Activated T-helper 1 cell treated with anti-CD3 and anti-CD28 coated beads, Interleukin-12 subunit alpha, Interleukin-12 subunit beta, Interleukin-2, Interleukin-4 antibody, amounts not matched to agents 30 ng/mL and 10 ng/mL and 1 ng/mL, durations not matched to agents 14 hours and 24 hours and 36 hours (primary cell): Measurements from ENCODE around the gene FREM2. TPM values are rescaled to one million over a fixed set of nuclear protein-coding genes. Genes with fewer than 3 reads are reported as not detected.

Experiments
- DNase-seq: peaks from one replicate; pipeline ENCODE4 v3.0.0; 2021; ENCODE audit warnings: low spot score
- H3K27ac Mint-ChIP-seq: one replicate; pipeline ENCODE4 v1.8.0; 2021; ENCODE audit warnings: mild to moderate bottlenecking, mixed read lengths
- H3K27me3 Mint-ChIP-seq: one replicate; pipeline ENCODE4 v1.8.0; 2022; ENCODE audit warnings: mild to moderate bottlenecking, moderate library complexity, mixed read lengths; ENCODE audit not compliant: insufficient read depth
- H3K36me3 Mint-ChIP-seq: one replicate; pipeline ENCODE4 v1.8.0; 2021; ENCODE audit warnings: low read depth, mixed read lengths
- H3K4me1 Mint-ChIP-seq: one replicate; pipeline ENCODE4 v1.8.0; 2021; ENCODE audit warnings: low read depth, mixed read lengths
- H3K4me3 Mint-ChIP-seq: one replicate; pipeline ENCODE4 v1.8.0; 2021; ENCODE audit warnings: mild to moderate bottlenecking, moderate library complexity, mixed read lengths
- H3K9me3 Mint-ChIP-seq: one replicate; pipeline ENCODE4 v1.8.0; 2021; ENCODE audit warnings: mixed read lengths
- intact Hi-C: fragments of 100-400 bp; cut with micrococcal nuclease; formaldehyde crosslinking; loops from one replicate; pipeline ENCODE4 v1.15.1; 2024
- total RNA-seq: library from RNA; stranded (reverse); gene quantifications from 2 replicates; pipeline ENCODE4 v1.2.3, GENCODE V29; 2022

FREM2 gene
- total RNA-seq, 1 donor from 2014 or later = 0.05 TPM

GRCh38 chr13:38693641-38694040, 6.8 kb downstream of the FREM2 start:
- H3K27me3 Mint-ChIP-seq = no peaks in the 10 kb centered on the region
- H3K36me3 Mint-ChIP-seq = no peaks in the 10 kb centered on the region
- no peaks in the 10 kb centered on the region for H3K4me1 Mint-ChIP-seq
- no peak for DNase-seq
- H3K9me3 Mint-ChIP-seq = no peaks in the 10 kb centered on the region
- intact Hi-C loops = no loop called here
- H3K4me3 Mint-ChIP-seq = no peak overlapping the region
- no peak overlapping the region for H3K27ac Mint-ChIP-seq

- DNase-seq = no peak
- no peaks in the 10 kb centered on the region for H3K36me3 Mint-ChIP-seq
- H3K4me1 Mint-ChIP-seq = no peaks in the 10 kb centered on the region
- intact Hi-C loops = no loop called here
- H3K9me3 Mint-ChIP-seq = no peaks in the 10 kb centered on the region
- peaks cover 2% of the 10 kb centered on the region for H3K27me3 Mint-ChIP-seq
- no peak overlapping the region for H3K4me3 Mint-ChIP-seq
- H3K27ac Mint-ChIP-seq = no peak overlapping the region
Measured at GRCh38 chr13:38697197-38697596, 10.3 kb downstream of the FREM2 start.

GRCh38 chr13:38697628-38698333, 10.9 kb downstream of the FREM2 start:
- H3K27ac Mint-ChIP-seq = no peak overlapping the region
- no peaks in the 10 kb centered on the region for H3K36me3 Mint-ChIP-seq
- no peaks in the 10 kb centered on the region for H3K4me1 Mint-ChIP-seq
- H3K4me3 Mint-ChIP-seq = no peak overlapping the region
- H3K9me3 Mint-ChIP-seq = no peaks in the 10 kb centered on the region
- no peak for DNase-seq
- intact Hi-C loops = no loop called here
- H3K27me3 Mint-ChIP-seq = peaks cover 2% of the 10 kb centered on the region

GRCh38 chr13:38700051-38700450, 13.2 kb downstream of the FREM2 start:
- Mint-ChIP-seq H3K36me3 (no peaks in the 10 kb centered on the region), H3K9me3 (no peaks in the 10 kb centered on the region), H3K27ac (no peak overlapping the region)

GRCh38 chr13:38702669-38703068, 15.8 kb downstream of the FREM2 start:
- Mint-ChIP-seq H3K4me3 (no peak overlapping the region), H3K36me3 (no peaks in the 10 kb centered on the region), H3K27ac (no peak overlapping the region), H3K27me3 (peaks cover 2% of the 10 kb centered on the region), H3K4me1 (no peaks in the 10 kb centered on the region), H3K9me3 (no peaks in the 10 kb centered on the region)
- intact Hi-C loops = no loop called here
- DNase-seq = no peak

More at GRCh38 chr13:38700051-38700450, 13.2 kb downstream of the FREM2 start:
- H3K4me3 Mint-ChIP-seq = no peak overlapping the region
- H3K4me1 Mint-ChIP-seq = no peaks in the 10 kb centered on the region
- no peak for DNase-seq
- H3K27me3 Mint-ChIP-seq = peaks cover 2% of the 10 kb centered on the region
- intact Hi-C loops = no loop called here

- DNase-seq = no peak
- Mint-ChIP-seq H3K9me3 (no peaks in the 10 kb centered on the region), H3K36me3 (no peaks in the 10 kb centered on the region), H3K4me3 (no peak overlapping the region), H3K27ac (no peak overlapping the region), H3K4me1 (no peaks in the 10 kb centered on the region), H3K27me3 (peaks cover 2% of the 10 kb centered on the region)
- intact Hi-C loops = no loop called here
Measured at GRCh38 chr13:38703255-38703654, 16.4 kb downstream of the FREM2 start.

- no peaks in the 10 kb centered on the region for H3K9me3 Mint-ChIP-seq
- H3K27me3 Mint-ChIP-seq = no peaks in the 10 kb centered on the region
- DNase-seq = no peak
- no peak overlapping the region for H3K27ac Mint-ChIP-seq
- H3K36me3 Mint-ChIP-seq = no peaks in the 10 kb centered on the region
- H3K4me3 Mint-ChIP-seq = no peak overlapping the region
- no peaks in the 10 kb centered on the region for H3K4me1 Mint-ChIP-seq
- intact Hi-C loops = no loop called here
Measured at GRCh38 chr13:38705365-38705764, 18.5 kb downstream of the FREM2 start.

GRCh38 chr13:38707460-38707859, 20.6 kb downstream of the FREM2 start:
- intact Hi-C loops = no loop called here

GRCh38 chr13:38713046-38713445, 26.2 kb downstream of the FREM2 start:
- no peaks in the 10 kb centered on the region for H3K4me1 Mint-ChIP-seq
- no peaks in the 10 kb centered on the region for H3K36me3 Mint-ChIP-seq
- H3K9me3 Mint-ChIP-seq = no peaks in the 10 kb centered on the region
- no peaks in the 10 kb centered on the region for H3K27me3 Mint-ChIP-seq
- intact Hi-C loops = no loop called here
- no peak overlapping the region for H3K4me3 Mint-ChIP-seq
- no peak overlapping the region for H3K27ac Mint-ChIP-seq
- DNase-seq = no peak

More at GRCh38 chr13:38707460-38707859, 20.6 kb downstream of the FREM2 start:
- Mint-ChIP-seq H3K27me3 (no peaks in the 10 kb centered on the region), H3K4me3 (no peak overlapping the region), H3K36me3 (no peaks in the 10 kb centered on the region), H3K4me1 (no peaks in the 10 kb centered on the region), H3K9me3 (no peaks in the 10 kb centered on the region), H3K27ac (no peak overlapping the region)
- DNase-seq = no peak

- no peaks in the 10 kb centered on the region for H3K36me3 Mint-ChIP-seq
- H3K4me1 Mint-ChIP-seq = no peaks in the 10 kb centered on the region
- no peaks in the 10 kb centered on the region for H3K27me3 Mint-ChIP-seq
- H3K27ac Mint-ChIP-seq = no peak overlapping the region
- no peaks in the 10 kb centered on the region for H3K9me3 Mint-ChIP-seq
- intact Hi-C loops = no loop called here
- H3K4me3 Mint-ChIP-seq = no peak overlapping the region
- DNase-seq = no peak
Measured at GRCh38 chr13:38718374-38718773, 31.5 kb downstream of the FREM2 start.

GRCh38 chr13:38730332-38730731, 43.5 kb downstream of the FREM2 start:
- intact Hi-C loops = no loop called here

GRCh38 chr13:38733146-38733545, 46.3 kb downstream of the FREM2 start:
- H3K4me3 Mint-ChIP-seq = no peak overlapping the region
- intact Hi-C loops = no loop called here
- H3K9me3 Mint-ChIP-seq = no peaks in the 10 kb centered on the region
- DNase-seq = no peak
- peaks cover 2% of the 10 kb centered on the region for H3K27me3 Mint-ChIP-seq
- no peaks in the 10 kb centered on the region for H3K4me1 Mint-ChIP-seq
- no peaks in the 10 kb centered on the region for H3K36me3 Mint-ChIP-seq
- H3K27ac Mint-ChIP-seq = no peak overlapping the region

More at GRCh38 chr13:38730332-38730731, 43.5 kb downstream of the FREM2 start:
- Mint-ChIP-seq H3K36me3 (no peaks in the 10 kb centered on the region), H3K4me3 (no peak overlapping the region), H3K9me3 (no peaks in the 10 kb centered on the region), H3K27ac (no peak overlapping the region), H3K4me1 (no peaks in the 10 kb centered on the region), H3K27me3 (peaks cover 2% of the 10 kb centered on the region)
- no peak for DNase-seq

GRCh38 chr13:38735665-38736440, 49.0 kb downstream of the FREM2 start:
- Mint-ChIP-seq H3K27ac (no peak overlapping the region), H3K4me3 (no peak overlapping the region), H3K27me3 (peaks cover 2% of the 10 kb centered on the region), H3K9me3 (no peaks in the 10 kb centered on the region), H3K36me3 (no peaks in the 10 kb centered on the region), H3K4me1 (no peaks in the 10 kb centered on the region)
- intact Hi-C loops = no loop called here
- no peak for DNase-seq
